ENCODE measurements around the gene DENND5B. TPM values are rescaled to one million over a fixed set of nuclear protein-coding genes. Genes with fewer than 3 reads are reported as not detected.

The DENND5B gene
- total RNA-seq: 10 to 100 TPM in 6 of 8 experiments, 1 to 10 TPM in 2; 2.6 to 36.9 (median 18.1) TPM

DNA sequence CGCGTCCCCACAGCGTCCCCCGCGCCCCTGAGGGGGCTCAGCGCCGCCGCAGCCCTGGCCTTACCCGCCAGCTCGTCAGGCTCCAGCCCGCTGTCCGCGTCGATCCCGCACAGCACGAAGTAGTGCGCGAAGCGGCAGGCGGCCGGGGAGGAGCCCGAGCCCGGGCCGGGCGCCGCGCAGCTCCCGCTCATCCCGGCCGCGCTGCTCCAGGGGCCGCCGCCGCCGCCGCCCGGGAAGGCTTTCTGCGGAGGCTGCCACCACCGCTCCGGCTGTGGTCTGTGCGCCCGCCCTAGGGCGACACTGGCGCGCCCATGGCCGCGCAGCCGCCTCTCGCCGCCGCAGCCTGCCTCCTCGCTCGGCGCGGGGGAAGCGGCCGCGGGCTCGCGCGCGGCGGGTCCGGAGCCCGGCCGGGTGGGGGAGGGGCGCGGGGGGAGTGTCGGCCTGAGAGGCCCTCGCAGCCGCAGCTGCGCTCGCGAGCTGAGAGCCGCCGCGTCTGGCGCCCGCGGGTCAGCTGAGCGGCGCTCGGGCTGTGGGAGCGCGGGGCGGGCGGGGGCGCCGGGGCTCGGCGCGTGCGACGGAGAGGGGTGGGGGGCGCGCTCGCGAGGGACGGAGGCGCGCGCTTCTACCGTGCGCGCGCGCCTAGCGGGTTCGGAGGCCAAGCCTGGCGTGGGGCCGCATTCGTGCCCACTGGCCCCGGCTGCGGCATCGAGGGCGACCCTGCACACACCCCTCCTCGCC, at the start of gene DENND5B:
DENND5B (minus strand) TSS at position 495 of the 738 bp plus-strand sequence; CDS start at position 191, 304 bp downstream.
- ATAC-seq (replicated peaks in 6 of 8): peak; percentile 59 to 81 (median 78)
- Histone ChIP-seq H3K27ac (peak within 1 kb of the TSS; percentile 94 to 95), H3K4me1 (replicated peaks in 1 of 2) (peaks cover 4 to 7% of the 10 kb centered on the region in 2 donors), H3K4me3 (peak within 1 kb of the TSS; percentile 69 to 88 (median 79))
- no CpG with 5 or more reads among the region's 117 CpGs for WGBS, 10 experiments
- in situ Hi-C loops (cut with MboI; ENCODE audit: low pct_unique_long_range_greater_than_20kb in 2 of 9, low sequenced_read_pairs in 9 of 9, unreplicated experiment in 9 of 9): loop anchor here in 1 of 9 experiments (25.0 kb wide), 1 partner anchor 104 kb away; no protein-coding TSS in a partner anchor

DNA sequence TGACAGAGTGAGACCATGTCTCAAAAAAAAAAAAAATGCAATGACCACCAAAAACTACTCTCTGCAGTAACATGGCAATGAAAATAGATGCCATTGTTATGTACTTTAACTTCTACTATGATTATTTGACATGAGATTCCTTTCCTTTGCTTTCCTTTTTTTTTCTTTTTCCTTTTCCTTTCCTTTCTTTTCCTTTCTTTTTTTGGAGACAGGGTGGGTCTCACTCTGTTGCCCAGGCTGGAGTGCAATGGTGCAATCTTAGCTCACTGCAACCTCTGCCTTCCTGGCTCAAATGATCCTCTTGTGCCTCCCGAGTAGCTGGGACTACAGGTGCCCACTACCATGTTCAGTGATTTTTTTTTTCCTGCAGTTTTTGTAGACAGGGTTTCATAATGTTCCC, 43.7 kb upstream of the DENND5B start:
- 43 to 100% (median 96%) methylated on average over 1 of the region's 1 CpG; no CpG with 5 or more reads in 4 of the 10 experiments for WGBS, 10 experiments
- no peak for ATAC-seq (replicated peaks in 6 of 8)
- no peak overlapping the region for H3K27ac ChIP-seq
- peaks cover 16 to 20% of the 10 kb centered on the region in 2 donors for H3K4me1 ChIP-seq (replicated peaks in 1 of 2)
- H3K4me3 ChIP-seq: no peak overlapping the region
- in situ Hi-C loops (cut with MboI; ENCODE audit: low pct_unique_long_range_greater_than_20kb in 2 of 9, low sequenced_read_pairs in 9 of 9, unreplicated experiment in 9 of 9): loop anchor here (5.0 to 25.0 kb wide), 5 partner anchors 222 to 372 kb away; no protein-coding TSS in a partner anchor

DNA sequence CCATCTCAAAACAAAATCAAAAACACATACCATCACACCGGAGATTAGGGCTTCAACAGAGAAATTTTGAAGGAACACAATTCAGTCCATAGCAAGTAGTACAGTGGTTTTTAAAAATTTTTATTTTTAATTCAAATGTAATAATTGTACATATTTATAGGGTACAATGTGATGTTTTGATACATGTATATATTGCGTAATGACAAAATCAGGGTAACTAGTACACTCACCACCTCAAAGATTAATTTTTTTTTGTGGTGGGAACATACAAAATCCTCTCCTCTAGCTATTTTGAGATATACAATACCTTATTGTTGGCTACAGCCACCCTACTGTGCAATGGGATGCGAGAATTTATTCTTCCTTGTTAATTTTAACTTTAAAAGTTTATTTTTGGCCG, 42.5 kb upstream of the DENND5B start:
- H3K27ac ChIP-seq: no peak overlapping the region
- H3K4me1 ChIP-seq (replicated peaks in 1 of 2): peaks cover 21 to 25% of the 10 kb centered on the region in 2 donors
- no peak for ATAC-seq (replicated peaks in 6 of 8)
- in situ Hi-C loops (cut with MboI; ENCODE audit: low pct_unique_long_range_greater_than_20kb in 2 of 9, low sequenced_read_pairs in 9 of 9, unreplicated experiment in 9 of 9): loop anchor here (5.0 to 25.0 kb wide), 5 partner anchors 221 to 371 kb away; no protein-coding TSS in a partner anchor
- 67 to 100% (median 89%) methylated on average over 1 to 3 of the region's 4 CpGs; no CpG with 5 or more reads in 2 of the 10 experiments for WGBS, 10 experiments
- no peak overlapping the region for H3K4me3 ChIP-seq

DNA sequence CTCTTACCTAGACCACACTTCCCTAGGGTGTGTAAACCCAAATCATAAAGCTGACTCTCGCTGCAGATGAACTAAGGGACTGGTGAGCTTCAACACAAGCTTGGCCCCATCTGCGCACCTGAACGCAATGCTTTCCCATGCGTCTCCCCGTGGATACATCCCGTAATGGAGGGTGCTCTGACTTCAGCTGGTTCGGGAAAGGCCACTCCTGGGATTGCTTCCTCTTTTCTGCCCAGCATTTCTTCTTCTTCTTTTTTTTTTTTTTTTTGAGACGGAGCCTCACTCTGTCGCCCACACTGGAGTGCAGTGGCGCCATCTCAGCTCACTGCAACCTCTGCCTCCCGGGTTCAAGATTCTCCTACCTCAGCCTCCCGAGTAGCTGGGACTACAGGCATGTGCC, 40.9 kb upstream of the DENND5B start:
- in situ Hi-C loops (cut with MboI; ENCODE audit: low pct_unique_long_range_greater_than_20kb in 2 of 9, low sequenced_read_pairs in 9 of 9, unreplicated experiment in 9 of 9): loop anchor here (5.0 to 25.0 kb wide), 5 partner anchors 220 to 370 kb away; no protein-coding TSS in a partner anchor
- Histone ChIP-seq H3K4me3 (no peak overlapping the region), H3K4me1 (replicated peaks in 1 of 2) (peaks cover 25% of the 10 kb centered on the region in 2 donors), H3K27ac (no peak overlapping the region)
- no peak for ATAC-seq (replicated peaks in 6 of 8)
- WGBS, 10 experiments: 56 to 100% (median 90%) methylated on average over 1 to 10 of the region's 12 CpGs; no CpG with 5 or more reads in 5 of the 10 experiments

DNA sequence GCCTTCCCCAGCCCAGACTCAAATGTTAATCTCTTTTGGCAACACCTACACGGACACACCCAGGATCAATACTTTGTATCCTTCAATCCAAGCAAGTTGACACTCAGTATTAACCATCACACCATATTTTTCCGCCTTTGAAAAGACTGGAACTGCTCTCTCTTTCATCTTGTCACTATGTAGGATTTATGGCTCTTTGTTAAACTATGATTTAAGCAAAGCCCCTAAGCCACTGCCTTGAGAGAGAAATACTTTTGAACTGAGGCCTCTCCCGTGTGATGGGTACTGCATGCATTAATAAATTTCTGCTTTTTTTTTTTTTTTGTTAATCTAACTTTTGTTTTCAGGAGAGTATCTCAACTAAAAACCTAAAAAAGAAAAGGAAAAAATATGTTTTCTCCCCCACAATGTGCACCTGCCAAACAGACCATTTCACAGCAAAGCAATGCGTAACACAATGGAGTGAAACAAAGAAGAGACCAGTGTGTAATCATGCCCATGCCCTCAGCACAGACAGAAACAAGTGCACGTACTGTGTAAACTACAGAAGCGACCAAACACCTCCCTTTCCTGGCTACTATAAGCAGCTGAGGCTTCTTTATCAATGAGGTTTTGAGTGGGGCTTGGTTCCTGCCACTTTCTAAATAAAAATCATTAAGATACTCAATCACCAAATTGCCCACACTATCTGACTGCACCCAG, 40.2 kb upstream of the DENND5B start:
- H3K4me1 ChIP-seq (replicated peaks in 1 of 2): peaks cover 25 to 29% of the 10 kb centered on the region in 2 donors
- 17 to 78% (median 51%) methylated on average over 1 to 6 of the region's 6 CpGs; no CpG with 5 or more reads in 1 of the 10 experiments for WGBS, 10 experiments
- H3K4me3 ChIP-seq: no peak overlapping the region
- in situ Hi-C loops (cut with MboI; ENCODE audit: low pct_unique_long_range_greater_than_20kb in 2 of 9, low sequenced_read_pairs in 9 of 9, unreplicated experiment in 9 of 9): loop anchor here (5.0 to 25.0 kb wide), 5 partner anchors 219 to 369 kb away; no protein-coding TSS in a partner anchor
- H3K27ac ChIP-seq: peak overlapping the region in 1 of 2 donors; percentile 7
- peak in 5 of 8 experiments; percentile 38 to 69 (median 58) for ATAC-seq (replicated peaks in 6 of 8)

DNA sequence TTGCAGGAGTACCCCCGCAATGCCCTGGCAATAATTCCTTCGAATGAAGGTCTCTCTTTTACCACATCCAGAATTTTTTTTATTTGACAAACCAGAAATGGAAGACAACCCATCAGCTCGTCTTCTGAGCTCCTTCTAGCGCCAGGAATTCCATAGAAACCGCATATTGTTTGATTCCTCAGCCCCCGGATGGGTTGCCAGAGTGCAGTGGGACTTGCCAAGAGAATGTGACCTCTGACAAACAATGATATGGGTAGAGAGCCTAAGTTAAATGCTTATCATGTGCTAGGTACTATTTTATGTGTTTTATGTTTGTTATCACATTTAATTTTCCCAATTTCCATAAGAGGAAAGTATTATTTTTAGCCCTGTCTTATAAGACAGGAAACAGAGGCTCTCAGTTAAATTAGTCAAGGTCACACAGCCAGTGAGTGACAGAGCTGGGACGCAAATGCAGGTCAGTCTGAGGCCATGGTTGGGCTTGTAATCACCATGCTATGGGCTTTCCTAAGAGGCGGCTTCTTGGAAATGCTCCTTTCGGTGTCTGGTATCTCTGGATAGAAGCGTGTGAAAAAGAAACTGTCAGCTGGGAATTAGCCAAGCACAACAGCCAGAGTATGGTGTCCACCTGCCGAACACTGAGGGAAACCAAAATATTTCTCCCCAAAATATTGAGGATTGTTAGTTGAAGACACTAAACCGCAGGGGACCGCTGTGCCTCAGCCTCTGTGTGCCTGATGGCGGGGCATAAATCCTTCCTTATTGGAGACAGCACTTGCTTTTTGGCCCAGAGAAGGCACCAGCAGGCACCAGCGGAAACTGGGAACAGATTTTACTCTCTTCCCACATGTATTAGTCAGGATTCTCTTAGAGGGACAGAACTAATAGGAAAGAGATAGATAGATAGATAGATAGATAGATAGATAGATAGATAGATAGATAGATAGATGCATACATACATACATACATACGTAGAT, 39.1 kb upstream of the DENND5B start:
- 17 to 68% (median 48%) methylated on average over 2 to 10 of the region's 16 CpGs for WGBS, 10 experiments
- peak in 7 of 8 experiments; percentile 28 to 78 (median 60) for ATAC-seq (replicated peaks in 6 of 8)
- Histone ChIP-seq H3K27ac (peak overlapping the region in 1 of 2 donors; percentile 42), H3K4me1 (replicated peaks in 1 of 2) (peaks cover 25 to 29% of the 10 kb centered on the region in 2 donors), H3K4me3 (no peak overlapping the region)
- in situ Hi-C loops (cut with MboI; ENCODE audit: low pct_unique_long_range_greater_than_20kb in 2 of 9, low sequenced_read_pairs in 9 of 9, unreplicated experiment in 9 of 9): loop anchor here (5.0 to 25.0 kb wide), 5 partner anchors 218 to 368 kb away; no protein-coding TSS in a partner anchor

DNA sequence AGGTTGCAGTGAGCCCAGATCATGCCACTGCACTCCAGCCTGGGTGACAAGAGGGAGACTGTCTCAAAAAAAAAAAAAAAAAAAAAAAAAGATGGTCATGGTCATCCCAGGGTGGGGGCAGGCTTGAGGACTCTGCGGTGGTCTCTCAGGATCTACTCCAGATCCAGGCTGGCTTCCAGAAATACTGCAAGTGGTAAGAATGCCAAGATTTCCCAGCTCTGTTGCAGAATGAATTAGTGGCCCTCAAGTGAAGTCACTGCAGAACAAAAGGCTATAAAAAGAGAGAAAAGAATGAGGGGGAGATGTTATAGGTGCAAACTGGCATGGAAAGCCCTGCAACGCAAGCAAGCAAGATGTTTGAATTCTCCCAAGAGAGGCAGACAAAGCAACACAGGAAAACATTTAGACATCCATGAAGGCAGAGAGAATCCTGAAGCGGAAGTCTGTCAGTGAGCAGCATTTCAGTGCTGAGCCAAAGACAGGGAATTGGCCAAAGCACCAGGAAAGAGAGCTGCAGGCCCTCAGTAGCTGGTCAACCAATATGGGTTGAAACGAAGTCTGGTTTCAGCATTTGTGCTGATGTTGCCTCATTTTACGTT, 36.6 kb upstream of the DENND5B start:
- no peak overlapping the region for H3K4me3 ChIP-seq
- ATAC-seq (replicated peaks in 6 of 8): peak in 1 of 8 experiments; percentile 8
- H3K4me1 ChIP-seq (replicated peaks in 1 of 2): peaks cover 25 to 29% of the 10 kb centered on the region in 2 donors
- no peak overlapping the region for H3K27ac ChIP-seq
- in situ Hi-C loops (cut with MboI; ENCODE audit: low pct_unique_long_range_greater_than_20kb in 2 of 9, low sequenced_read_pairs in 9 of 9, unreplicated experiment in 9 of 9): loop anchor here in 5 of 9 experiments (25.0 kb wide), 3 partner anchors 215 to 365 kb away; no protein-coding TSS in a partner anchor
- 50 to 100% (median 81%) methylated on average over 2 to 5 of the region's 5 CpGs; no CpG with 5 or more reads in 2 of the 10 experiments for WGBS, 10 experiments

DNA sequence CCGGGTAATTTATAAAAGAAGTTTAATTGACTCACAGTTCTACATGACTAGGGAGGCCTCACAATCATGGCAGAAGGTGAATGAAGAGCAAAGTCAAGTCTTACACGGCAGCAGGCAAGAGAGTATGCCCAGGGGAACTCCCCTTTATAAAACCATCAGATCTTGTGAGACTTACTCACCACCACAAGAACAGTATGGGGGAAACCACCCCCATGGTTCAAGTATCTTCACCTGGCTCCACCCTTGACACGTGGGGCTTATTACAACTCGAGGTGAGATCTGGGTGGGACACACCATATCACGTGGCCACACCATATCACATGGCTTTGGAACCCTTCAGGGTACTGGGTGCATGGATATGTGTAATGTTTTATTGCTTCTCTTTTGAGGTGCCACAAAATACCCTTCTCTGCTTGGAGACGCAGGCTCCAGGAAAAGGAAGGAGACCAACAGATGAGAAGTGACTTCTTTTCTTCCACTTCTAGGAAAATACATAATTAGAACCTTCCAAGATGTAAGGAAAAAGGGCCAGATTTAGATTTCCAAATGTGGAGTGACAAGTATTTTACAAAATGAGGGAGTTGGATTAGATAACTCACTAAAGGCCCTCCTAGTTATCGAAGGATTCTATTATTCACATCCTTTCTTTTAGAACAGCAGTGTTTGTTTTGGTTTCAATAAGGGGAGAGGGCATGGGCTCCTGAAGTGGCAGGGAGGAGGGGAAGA, 35.5 kb upstream of the DENND5B start:
- Histone ChIP-seq H3K4me1 (replicated peaks in 1 of 2) (peaks cover 22 to 25% of the 10 kb centered on the region in 2 donors), H3K4me3 (no peak overlapping the region), H3K27ac (no peak overlapping the region)
- in situ Hi-C loops (cut with MboI; ENCODE audit: low pct_unique_long_range_greater_than_20kb in 2 of 9, low sequenced_read_pairs in 9 of 9, unreplicated experiment in 9 of 9): loop anchor here in 5 of 9 experiments (25.0 kb wide), 3 partner anchors 214 to 364 kb away; no protein-coding TSS in a partner anchor
- no peak for ATAC-seq (replicated peaks in 6 of 8)
- WGBS, 10 experiments: 7 to 100% (median 60%) methylated on average over 1 to 4 of the region's 7 CpGs; no CpG with 5 or more reads in 4 of the 10 experiments

DNA sequence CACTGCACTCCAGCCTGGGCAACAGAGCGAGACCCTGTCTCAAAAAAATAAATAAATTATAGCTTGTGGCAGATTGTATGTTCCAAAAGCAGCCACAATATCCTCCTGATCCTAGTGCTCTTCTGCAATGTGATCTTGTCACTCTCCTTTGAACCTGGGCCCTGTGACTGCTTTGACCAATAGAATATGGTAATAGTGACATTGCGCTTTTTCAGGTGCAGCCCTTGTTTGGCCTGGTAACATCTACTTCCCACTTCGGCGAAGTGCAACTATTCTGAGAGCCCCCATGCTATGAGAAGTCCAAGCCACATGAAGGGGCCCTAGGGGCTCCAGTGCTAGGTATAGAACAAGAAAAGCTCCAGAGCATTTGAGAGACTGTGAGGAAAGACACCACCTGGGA, 31.1 kb upstream of the DENND5B start:
- in situ Hi-C loops (cut with MboI; ENCODE audit: low pct_unique_long_range_greater_than_20kb in 2 of 9, low sequenced_read_pairs in 9 of 9, unreplicated experiment in 9 of 9): no loop called here
- ATAC-seq (replicated peaks in 6 of 8): no peak
- H3K27ac ChIP-seq: no peak overlapping the region
- peaks cover 0 to 3% of the 10 kb centered on the region in 2 donors for H3K4me1 ChIP-seq (replicated peaks in 1 of 2)
- H3K4me3 ChIP-seq: no peak overlapping the region
- 89 to 100% (median 100%) methylated on average over 1 to 4 of the region's 4 CpGs; no CpG with 5 or more reads in 2 of the 10 experiments for WGBS, 10 experiments

DNA sequence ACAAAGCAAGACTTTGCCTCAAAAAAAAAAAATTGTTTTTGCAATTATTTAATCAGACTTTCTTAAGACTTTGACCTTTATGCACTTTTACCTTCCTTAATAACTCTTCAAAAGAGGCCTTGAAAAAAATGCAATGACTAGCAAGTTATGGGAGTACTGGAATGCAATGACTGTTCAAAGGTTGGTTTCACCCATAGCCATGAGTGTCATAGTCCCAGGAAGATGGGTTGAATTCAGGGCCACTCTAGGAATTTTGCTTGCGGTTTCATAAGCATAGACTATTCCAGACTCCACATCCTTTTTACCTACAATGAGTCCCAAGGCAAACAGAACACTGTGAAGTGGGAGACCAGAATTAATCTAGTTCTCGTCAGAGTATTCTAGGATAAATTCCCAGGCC, 29.4 kb upstream of the DENND5B start:
- no peaks in the 10 kb centered on the region for H3K4me1 ChIP-seq (replicated peaks in 1 of 2)
- no peak overlapping the region for H3K27ac ChIP-seq
- in situ Hi-C loops (cut with MboI; ENCODE audit: low pct_unique_long_range_greater_than_20kb in 2 of 9, low sequenced_read_pairs in 9 of 9, unreplicated experiment in 9 of 9): no loop called here
- no peak overlapping the region for H3K4me3 ChIP-seq
- WGBS, 10 experiments: 44 to 100% (median 100%) methylated on average over 1 to 2 of the region's 2 CpGs
- ATAC-seq (replicated peaks in 6 of 8): no peak

Measured in motor neuron (in vitro differentiated cells).